ENCODE data around the gene ARL2BP.
"Not testable (repeated sequence)": the region's sequence is repeated elsewhere in the genome, so short reads cannot be mapped to it uniquely, and the experiment has no call there.

ARL2BP gene

DNA sequence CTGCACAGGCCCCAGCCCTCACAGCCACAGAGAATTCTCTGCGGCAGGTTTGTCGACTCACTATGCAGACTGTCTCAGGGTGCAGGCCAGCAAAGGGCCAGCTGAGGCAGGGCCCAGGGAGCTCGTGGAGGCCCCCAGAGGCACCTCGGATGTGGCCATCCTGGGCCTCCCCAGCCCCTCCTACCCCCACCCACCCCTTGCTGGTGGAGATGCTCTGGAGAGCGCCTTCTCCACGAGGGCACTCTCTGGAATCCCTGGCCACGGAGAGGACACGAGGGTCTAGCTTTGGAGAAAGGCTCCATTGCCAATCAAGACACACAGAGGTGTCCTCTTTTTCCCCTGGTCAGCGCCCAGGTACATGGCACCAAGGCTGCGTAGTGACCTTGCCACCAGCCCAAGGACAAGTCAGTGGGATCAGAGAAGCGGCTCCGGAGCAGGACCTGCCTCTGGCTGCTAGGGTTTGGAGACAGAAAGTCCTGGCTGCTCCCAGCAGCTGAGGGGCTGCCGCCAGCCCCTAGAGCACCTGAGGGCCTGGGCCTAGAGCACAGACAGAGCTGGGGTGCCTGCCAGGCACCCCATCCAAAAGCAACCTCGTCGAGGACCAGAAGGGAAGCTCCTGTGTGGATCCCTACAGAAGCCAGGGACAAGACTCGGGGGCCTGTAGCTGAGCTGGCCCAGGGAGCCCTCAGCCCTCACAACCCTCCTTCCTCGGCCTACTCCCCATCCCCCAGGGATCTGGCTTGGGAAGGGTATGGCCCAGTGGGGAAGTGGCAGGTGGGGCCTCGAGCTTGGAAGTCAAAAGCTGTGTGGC lies 18.7 kb downstream of the ARL2BP start:
- DNase-seq (ENCODE audit: low read depth in 2 of 2): no peak

DNA sequence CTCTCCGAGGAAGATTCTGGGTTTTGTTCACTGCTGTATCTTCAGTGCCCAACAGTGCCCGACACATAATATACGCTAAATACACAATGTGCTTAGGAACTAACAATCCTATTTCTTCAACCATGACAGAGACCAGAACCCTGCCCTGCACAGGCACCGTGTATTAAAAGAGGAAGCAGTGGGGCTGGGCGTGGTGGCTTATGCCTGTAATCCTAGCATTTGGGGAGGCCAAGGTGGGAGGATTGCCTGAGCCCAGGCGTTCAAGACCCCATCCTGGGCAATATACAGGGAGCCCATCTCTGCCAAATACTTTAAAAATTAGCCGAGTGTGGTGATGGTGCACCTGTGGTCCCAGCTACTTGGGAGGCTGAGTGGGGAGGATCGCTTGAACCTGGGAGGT lies 19.3 kb downstream of the ARL2BP start:
- no peak for DNase-seq (ENCODE audit: low read depth in 2 of 2)

DNA sequence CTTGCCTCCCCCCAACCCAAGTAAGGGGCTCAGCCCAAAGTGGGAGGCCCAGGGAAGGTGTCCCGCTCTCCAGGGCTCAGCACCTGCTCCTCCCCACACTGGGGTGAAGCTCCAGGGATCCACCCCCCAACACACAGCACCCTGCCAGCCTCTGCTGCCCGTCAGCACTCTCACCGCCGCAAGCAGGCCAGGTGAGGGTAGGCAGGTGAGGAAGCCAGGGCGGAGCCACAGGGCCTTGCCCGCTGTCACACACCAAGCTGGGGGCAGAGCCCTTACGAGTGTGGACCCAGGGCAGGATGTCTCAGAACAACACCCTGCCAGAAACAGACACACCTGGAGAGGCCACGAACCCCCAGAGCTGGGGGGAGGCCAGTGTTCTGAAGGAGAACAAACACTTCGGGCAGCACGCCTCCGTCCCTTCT lies 19.9 kb downstream of the ARL2BP start:
- DNase-seq (ENCODE audit: low read depth in 2 of 2): no peak

DNA sequence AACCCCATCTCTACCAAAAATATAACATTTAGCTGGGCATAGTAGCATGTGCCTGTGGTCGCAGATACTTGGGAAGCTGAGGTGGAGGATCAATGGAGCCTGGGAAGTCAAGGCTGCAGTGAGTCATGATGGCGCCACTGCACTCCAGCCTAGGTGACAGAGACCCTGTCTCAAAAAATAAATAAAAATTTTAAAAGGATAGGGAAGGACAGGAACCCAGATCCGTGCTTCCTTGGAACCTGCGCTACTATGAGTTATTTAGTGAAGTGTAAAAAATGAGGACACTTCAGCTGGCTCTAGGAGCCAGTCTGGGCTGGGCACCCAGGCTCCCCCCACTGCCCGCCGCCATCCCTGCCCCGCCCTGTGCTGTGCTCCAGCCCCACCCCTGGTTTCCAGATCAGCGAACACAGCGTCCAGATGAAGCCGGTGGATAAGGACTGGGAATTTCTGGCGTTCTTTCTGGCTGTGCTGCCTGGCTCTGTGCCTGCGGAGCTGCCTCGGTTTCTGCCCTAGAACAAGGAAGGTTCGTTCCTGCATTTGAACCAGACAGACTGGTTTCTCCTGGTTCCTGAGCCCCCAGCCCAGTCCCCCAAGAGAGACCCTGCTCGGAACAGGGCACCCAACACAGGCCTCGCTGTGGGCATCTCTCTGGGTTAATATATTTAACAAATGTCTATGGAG lies 20.9 kb downstream of the ARL2BP start:
- no peak for DNase-seq (ENCODE audit: low read depth in 2 of 2)

DNA sequence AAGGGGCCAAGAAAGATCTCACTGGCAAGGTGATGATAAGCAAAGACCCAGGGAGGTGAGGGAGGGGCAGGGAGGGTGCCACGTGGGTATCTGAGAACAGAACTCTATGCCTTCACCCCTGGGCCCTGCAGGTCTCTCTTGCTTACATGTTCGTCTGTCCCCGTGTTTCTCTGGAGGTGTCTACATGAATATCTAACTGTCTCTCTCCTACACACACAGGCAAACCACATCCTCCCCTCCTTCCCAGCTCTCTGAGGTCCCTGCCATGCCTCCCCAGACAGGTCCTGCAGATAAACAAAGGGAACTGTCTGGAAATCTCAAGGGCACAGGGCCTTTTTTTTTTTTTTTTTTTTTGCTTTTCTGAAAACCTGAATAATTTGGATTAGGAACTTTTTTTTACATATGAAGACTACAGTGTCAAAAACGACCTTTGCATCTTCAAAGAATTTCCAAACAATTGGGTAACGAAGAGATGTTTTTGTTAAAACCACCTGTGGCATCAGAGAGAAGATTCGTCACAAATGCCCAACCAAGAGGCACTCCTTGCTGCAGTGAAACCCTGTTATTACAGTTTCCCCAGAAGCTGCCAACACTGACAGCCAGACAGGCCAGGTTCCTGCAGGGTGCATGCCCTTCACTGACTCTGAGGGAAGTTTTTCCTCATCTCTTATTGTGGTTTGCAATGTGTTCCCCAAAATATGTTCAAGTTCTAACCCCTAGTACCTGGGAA lies 21.6 kb downstream of the ARL2BP start:
- DNase-seq (ENCODE audit: low read depth in 2 of 2): no peak

DNA sequence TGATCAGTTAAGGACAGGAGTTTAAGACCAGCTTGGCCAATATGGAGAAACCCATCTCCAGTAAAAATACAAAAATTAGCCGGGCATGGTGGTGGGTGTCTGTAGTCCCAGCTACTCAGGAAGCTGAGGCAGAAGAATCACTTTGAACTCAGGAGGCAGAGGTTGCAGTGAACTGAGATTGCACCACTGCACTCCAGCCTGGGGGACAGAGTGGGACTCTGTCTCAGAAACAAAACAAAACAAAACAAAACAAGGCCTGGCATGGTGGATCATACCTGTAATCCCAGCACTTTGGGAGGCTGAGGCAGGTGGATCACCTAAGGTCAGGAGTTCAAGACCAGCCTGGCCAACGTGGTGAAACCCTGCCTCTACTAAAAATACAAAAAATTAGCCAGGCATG lies 22.3 kb downstream of the ARL2BP start:
- not testable (repeated sequence) for DNase-seq (ENCODE audit: low read depth in 2 of 2)

DNA sequence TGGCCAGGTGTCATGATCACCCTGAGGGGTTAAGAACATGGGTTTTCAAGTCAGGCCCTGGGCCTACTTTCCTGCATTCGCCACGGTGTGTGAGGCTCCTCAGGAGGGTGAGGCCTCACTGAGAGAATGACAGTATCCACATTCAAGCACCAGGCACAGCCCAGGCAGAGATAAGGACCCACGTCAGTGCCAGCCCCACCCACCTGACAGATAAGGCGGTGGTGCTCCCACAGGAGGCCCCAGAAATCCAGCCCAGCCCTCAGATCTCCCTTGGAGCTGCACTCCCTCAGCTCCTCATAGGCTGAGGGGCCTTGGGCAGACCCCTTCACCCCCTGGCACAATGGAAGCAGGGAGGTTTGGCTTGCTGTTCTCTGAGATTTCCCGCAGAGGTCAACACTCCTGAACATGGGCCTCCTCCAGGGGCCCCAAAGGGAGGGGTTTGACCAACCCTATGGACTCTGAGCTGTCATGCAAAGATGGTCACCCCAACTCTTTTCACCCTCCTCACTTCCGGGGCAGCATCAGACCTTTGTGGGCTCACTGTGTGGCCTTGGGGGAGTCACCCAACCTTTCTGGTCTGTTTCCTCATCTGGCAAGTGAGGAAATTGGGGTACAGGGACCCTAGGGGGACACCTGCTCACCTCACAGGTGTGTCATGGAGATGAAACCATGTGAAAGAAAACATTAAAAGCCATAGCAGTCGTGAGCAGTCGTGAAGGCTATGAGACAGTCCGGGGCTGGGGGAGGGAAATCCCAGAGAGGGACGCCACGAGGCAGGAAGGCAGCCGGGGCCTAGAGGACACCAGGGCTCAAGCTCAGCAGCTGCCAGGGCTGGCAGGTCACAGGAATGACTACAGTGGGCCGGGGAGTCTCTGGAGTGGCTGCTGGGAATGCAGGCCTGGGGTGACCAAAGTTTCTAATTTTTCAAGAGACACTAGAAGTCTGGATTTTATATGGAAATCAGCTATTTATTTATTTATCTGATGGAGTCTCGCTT lies 24.0 kb downstream of the ARL2BP start:
- no peak for DNase-seq (ENCODE audit: low read depth in 2 of 2)

DNA sequence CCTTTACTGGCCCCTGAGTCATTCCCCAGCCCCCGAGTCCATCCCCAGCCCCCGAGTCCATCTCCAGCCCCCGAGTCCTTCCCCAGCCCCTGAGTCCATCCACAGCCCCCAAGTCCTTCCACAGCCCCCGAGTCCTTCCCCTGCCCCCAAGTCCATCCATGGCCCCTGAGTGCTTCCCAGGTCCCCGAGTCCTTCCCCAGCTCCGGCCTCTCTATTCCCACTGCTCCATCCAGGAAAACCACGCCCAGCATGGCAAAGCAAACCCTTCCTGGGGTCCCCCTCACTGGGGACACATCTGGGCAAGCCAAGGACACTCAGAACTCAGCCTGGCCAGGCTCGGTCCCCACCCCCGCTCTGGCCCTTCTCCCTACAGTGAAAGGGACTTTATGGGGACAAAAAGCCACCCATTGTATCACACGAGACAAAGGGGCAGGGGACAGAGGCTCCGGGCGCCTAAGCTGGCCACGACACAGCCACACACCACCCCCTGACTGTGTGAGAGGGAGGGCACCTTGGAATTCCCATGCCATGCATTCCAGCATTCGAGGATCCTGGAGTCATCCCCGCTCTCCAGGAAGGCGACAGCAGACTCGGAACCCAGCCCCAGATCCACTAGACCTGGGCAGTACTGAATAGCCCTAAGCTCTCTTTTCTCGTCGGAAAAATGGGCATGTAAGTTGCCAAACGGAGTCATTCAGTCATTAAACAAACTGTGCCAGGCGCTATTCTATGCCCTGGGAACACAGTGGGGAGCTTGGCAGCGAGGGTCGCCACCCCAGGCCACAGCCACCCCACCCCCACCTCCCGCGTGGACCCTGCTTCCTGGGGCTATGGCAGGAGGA lies 25.4 kb downstream of the ARL2BP start:
- no peak for DNase-seq (ENCODE audit: low read depth in 2 of 2)

DNA sequence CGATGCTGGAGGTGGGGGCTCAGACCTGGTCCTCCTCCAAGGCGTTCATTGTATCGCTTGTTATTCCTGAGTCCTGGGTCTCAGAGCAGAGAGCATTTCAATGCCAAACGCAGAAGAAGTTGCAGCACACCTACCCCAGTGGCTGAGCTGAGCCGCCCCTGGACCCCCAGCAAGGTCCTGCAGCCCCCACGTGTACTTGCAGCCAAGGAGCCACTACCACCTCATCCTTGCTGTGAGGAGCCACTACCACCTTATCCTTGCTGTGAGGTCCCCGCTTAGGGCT lies 25.9 kb downstream of the ARL2BP start:
- DNase-seq (ENCODE audit: low read depth in 2 of 2): no peak

DNA sequence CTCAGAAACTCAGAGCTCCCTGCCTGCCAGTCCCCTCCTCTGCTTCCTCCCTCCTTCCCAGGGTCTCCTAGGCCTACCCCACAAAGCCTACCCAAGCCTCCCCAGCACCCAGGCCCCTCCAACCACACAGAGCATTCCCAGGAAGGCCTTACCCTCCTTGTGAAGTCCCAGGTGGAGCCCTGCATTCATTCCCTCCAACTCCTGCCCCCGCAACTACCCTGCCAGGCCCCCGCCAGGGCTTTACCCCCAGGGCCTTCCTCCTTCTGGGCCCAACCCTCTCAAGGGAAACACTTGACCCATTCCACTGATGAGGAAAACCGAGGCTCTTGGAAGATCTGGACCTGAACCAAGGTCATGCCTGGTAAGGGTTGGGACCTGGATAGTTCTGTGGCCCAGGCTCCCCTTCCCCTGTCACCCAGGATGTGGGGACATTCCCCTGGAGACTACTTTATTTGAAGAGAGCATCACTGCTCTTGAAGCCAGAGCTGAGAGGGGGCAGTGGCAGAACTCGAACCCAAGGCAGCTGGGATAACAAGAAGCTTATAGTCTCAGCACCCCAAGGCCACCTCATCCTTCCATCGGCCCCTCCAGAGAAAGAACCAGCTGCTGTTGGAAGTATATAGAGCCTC lies 26.9 kb downstream of the ARL2BP start:
- DNase-seq (ENCODE audit: low read depth in 2 of 2): no peak

DNA sequence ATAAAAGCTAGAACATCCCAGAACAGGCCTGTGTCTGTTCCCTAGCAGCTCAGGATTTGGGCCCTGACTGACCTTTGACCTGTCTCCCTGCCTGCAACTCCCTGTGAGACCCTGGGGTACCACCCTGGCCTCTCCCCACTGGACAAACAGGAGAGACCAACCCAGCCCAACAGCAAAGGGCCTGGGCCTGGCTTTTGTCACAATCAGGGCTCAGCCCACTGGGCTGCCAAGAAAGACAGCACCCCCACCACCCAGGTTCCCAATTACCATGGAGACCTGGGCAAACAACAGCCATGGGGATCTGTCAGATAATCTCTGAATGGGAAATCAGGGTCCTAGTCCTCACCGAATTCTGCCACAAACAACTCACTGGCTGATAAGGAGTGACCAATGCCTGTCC lies 28.3 kb downstream of the ARL2BP start:
- no peak for DNase-seq (ENCODE audit: low read depth in 2 of 2)

DNA sequence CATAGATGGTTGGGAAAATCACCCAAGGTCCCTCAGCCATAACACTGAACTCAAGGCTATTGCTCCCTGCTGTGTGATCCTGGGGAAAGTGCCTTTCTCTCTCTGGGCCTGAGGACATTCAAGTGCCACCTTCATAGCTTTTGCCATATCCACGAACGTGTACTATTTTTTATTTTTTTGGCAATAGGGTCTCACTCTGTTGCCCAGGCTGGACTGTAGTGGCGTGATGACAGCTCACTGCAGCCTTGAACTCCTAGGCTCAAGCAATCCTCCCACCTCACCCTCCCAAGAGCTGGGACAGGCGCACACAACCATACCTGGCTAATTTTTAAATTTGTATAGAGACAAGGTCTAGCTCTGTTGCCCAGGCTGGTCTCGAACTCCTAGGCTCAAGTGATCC lies 28.8 kb downstream of the ARL2BP start:
- DNase-seq (ENCODE audit: low read depth in 2 of 2): no peak

DNA sequence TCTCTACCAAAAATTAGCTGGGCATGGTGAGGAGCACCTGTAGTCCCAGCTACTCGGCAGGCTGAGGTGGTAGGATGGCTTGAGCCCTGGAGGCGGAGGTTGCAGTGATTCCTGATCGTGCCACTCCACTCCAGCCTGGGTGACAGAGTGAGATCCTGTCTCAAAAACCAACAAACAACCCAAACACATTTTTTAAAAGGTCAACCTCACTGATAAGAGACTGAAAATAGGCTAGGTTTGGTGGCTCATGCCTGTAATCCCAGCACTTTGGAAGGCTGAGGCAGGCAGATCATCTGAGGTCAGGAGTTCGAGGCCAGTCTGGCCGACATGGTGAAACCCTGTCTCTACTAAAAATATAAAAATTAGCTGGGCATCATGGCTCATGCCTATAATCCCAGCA lies 30.9 kb downstream of the ARL2BP start:
- DNase-seq (ENCODE audit: low read depth in 2 of 2): not testable (repeated sequence)

DNA sequence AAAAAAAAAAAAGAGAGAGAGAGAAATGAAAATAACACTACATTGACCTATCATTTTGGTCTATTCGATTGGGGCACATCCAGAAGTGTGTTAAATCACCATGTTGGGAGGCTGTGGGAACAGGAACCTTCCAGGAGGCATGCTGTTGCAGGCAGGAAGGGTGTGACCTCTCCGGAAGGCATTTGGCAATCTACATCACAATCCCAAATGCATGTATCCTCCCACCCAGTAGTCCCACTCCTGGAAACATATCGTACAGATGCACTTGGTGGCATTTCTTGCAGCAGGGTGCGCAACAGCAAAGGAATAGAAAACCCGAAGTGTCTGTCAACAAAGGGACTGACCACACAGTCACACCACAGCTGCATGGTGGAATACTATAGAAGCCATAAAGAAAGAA lies 31.5 kb downstream of the ARL2BP start:
- DNase-seq (ENCODE audit: low read depth in 2 of 2): no peak

DNA sequence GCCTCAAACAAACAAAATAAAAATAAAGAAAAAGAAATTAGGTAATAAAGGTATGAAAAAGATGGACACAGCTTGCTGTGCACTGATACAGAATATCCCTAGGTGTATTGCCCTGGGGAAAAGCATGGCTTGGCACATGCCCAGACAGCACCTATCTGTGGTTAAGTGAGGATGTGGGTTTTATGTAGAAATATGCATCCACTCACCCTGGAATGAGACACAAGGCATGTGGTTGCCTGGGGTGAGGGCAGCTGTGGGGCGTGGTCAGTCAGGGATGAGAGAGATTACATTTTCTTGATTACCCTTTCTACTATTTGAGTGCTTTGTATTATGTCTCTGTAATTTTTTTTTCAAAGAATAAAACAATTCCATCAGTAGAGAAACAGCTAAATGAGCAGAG lies 32.5 kb downstream of the ARL2BP start:
- DNase-seq (ENCODE audit: low read depth in 2 of 2): peak in 1 of 2 donors; percentile 39

DNA sequence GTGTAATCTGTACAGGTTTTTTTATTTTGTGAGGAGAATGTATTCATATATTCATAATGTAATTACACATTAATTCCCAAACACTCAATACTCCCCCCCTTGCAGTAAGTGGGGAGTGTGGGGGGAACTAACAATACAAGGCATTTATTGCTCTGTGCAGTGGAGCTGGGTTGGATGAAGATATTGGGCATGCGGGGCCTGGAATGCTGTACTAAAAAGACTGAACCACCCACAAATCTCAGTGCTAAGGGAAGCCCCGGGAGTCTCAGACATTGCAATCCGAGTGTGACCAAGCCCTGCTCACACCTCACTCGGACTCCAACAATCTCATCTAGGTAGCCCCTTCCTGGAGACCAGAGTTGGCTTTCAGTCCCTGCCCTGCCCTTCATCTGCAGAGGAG lies 33.4 kb downstream of the ARL2BP start:
- no peak for DNase-seq (ENCODE audit: low read depth in 2 of 2)

DNA sequence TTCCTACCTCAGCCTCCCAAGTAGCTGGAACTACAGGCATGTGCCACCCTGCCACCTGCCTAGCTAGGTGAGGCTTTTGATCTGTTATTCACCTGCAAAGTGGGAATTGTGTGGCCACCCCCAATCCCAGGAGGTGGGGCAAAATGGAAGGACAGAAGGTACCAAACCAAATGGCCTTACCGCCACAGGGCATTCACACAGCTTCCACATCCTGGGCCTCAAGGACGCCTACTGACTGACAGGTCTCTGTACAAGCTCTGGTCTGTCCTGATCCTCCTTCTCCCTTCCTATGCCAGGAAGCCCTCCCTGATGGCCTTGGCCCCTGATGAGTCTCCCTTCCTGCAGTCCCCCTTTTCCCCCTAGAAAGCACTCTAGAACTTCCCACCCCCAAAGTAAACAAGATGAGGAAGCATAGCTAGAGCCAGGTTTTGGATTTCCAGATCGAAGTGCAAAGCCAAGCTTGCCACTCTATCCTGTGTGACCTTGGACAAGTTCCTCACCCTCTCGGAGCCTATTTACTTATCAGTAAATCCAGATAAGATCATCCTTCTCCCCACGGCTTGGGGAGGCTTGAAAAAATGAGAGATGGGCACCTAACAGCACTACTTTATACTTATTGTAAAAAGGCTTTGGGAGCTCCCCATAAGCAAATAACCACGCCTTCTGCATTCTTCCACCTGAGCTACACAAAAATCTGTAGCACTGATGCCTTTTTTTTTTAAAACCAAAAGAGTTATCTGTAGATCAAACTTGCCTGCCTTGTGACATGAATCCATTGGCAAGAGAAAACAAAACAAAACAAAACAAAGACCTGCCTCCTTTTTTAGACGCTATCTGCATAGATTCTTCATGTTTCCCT lies 35.0 kb downstream of the ARL2BP start:
- DNase-seq (ENCODE audit: low read depth in 2 of 2): no peak

DNA sequence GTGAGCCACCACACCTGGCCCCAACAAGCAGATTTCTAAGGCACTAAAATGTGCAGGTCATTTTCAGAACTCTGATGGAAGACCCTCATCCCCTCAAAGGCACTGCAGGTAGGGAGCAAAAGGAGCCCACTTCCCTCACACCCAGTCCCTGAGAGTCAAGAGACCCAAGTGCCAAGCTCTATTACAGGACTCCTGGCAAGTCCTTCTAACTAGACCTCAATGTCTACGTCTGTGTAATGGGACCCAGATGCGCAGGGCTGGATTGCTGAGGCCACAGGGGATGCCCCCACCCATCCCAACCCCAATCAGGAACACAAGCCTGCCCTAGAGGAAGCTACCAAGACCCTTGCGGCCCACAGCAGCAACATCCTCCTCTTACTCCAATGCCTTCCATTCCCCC lies 36.7 kb downstream of the ARL2BP start:
- no peak for DNase-seq (ENCODE audit: low read depth in 2 of 2)

DNA sequence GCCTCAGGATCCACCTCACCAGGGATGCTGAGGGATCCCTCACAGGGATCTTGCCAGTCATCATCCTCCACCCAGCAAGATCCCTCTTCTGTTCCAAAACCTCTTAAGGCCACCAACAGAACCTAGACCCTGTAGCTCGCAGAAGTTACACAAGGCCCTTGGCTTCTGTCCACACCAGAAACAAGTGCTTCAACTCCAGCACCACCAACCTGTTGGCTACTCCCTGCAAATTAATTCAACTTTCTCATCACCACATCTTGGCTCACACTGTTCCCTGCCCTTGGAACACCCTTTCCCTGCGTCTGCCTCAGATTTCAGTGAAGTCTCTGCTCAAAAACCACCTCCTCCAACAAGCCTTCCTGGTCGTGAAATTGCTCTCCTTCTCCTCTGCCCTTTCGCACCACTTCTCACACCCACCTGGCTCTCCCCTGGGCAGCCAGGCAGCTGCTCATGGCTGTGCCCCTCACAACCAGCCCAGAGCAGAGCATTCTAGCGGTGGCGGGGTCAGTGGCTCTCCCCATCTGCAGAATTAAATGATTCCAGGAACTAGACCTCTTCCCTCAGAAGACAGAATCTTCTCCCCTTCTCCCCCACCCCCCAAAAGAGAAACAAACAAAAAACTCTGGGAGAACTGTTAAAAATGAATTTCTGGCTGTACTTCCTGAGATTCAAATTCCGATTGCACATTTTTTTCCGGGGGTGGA lies 37.6 kb downstream of the ARL2BP start:
- no peak for DNase-seq (ENCODE audit: low read depth in 2 of 2)
